MCF 10A (cell line): ENCODE results near the gene CDRT15L2. TPM values are rescaled to one million over a fixed set of nuclear protein-coding genes. Genes with fewer than 3 reads are reported as not detected.
"Not testable (repeated sequence)": the region's sequence is repeated elsewhere in the genome, so short reads cannot be mapped to it uniquely, and the experiment has no call there.

Experiments used
- BruUV-seq: library from RNA; stranded (reverse); fragments of 400-500 nt; replicated peaks from 2 replicates; lab custom pipeline; 2021; lab: Mats Ljungman, UMichigan
- CTCF ChIA-PET: fragments of 300-600 bp; sonication (Branson Sonifier 250); formaldehyde crosslinking; extraction: SDS; loops from one replicate; lab custom pipeline; 2021; ENCODE audit warnings: antibody characterized with exemption, inconsistent platforms; lab: Yijun Ruan, JAX
- POLR2A ChIA-PET: fragments of 300-600, 350-650 bp; sonication (Branson Sonifier 250); formaldehyde crosslinking; extraction: SDS; loops from one replicate; lab custom pipeline; 2020; ENCODE audit warnings: antibody characterized with exemption, inconsistent platforms; lab: Yijun Ruan, JAX
- DNase-seq: peaks from one replicate; pipeline ENCODE4 v3.0.0-alpha.2; 2018; ENCODE audit not compliant: unreplicated experiment
- H3K27ac Mint-ChIP-seq: one replicate; pipeline ENCODE4 v1.8.0; 2022; ENCODE audit warnings: mild to moderate bottlenecking, low read depth, mixed read lengths; ENCODE audit not compliant: unreplicated experiment
- H3K27me3 Mint-ChIP-seq: one replicate; pipeline ENCODE4 v1.8.0; 2022; ENCODE audit warnings: mixed read lengths; ENCODE audit not compliant: insufficient read depth, unreplicated experiment
- H3K36me3 Mint-ChIP-seq: one replicate; pipeline ENCODE4 v1.8.0; 2022; ENCODE audit warnings: mild to moderate bottlenecking, moderate library complexity, mixed read lengths; ENCODE audit not compliant: insufficient read depth, unreplicated experiment
- H3K4me1 Mint-ChIP-seq: one replicate; pipeline ENCODE4 v1.8.0; 2022; ENCODE audit warnings: mixed read lengths; ENCODE audit not compliant: insufficient read depth, unreplicated experiment
- H3K4me3 Mint-ChIP-seq: one replicate; pipeline ENCODE4 v1.8.0; 2022; ENCODE audit warnings: mild to moderate bottlenecking, moderate library complexity, mixed read lengths; ENCODE audit not compliant: unreplicated experiment
- H3K9me3 Mint-ChIP-seq: one replicate; pipeline ENCODE4 v1.8.0; 2022; ENCODE audit warnings: mixed read lengths; ENCODE audit not compliant: unreplicated experiment
- intact Hi-C: fragments of 100-400 bp; cut with micrococcal nuclease; formaldehyde crosslinking; loops from 2 replicates; pipeline ENCODE4 v1.14.1; 2022
- total RNA-seq: library from RNA; stranded (reverse); gene quantifications from 2 replicates; pipeline ENCODE4 v1.2.3, GENCODE V29; 2022
- TF ChIP-seq, protein P1 (sequence below): fragments of 200-600 bp; IDR thresholded peaks from one replicate; pipeline ENCODE4 v1.8.0; 2022; ENCODE audit warnings: antibody characterized with exemption, mild to moderate bottlenecking; ENCODE audit not compliant: unreplicated experiment

Gene CDRT15L2
- total RNA-seq, 1 experiment from 2014 or later = not detected

DNA sequence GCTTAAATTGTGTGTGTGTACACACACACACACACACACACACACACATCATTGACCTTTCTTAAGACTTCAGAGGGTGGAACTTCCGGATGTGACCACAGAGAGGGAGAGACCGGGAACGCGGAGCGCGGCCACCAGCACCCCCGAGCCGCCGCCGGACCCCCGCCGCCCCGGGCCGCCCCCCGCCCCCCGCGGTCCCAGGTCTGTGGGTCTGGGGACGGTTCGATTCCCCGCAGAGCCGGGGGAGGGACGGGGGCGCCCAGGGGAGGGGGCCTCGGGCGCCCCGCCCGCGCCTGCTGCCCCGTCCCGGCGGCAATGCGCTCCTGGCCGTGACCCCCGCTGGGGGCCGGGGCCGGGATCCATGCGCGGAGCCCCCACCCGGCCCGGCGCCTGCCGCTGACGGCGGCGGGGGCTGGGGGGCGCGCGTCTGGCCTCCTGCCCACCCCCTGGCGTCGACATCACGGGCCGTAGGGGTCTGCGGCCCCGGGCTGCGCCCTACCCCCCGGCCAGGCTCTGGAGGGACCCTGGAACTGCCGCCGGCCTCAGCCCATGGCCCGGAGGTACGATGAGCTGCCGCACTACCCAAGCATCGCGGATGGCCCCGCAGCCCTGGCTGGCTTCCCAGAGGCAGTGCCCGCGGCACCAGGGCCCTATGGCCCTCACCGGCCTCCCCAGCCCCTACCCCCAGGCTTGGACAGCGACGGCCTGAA is 9.4 kb downstream of the CDRT15L2 start:
- BruUV-seq, POLR2A ChIA-PET, H3K27ac Mint-ChIP-seq, DNase-seq, H3K36me3 Mint-ChIP-seq, intact Hi-C loops, H3K9me3 Mint-ChIP-seq, H3K4me1 Mint-ChIP-seq, H3K4me3 Mint-ChIP-seq, H3K27me3 Mint-ChIP-seq: not testable (repeated sequence)
- CTCF ChIA-PET = interaction anchor here (0.5 kb wide), 1 partner anchor 587 kb away, joined by 6 read pairs; no protein-coding TSS in a partner anchor

DNA sequence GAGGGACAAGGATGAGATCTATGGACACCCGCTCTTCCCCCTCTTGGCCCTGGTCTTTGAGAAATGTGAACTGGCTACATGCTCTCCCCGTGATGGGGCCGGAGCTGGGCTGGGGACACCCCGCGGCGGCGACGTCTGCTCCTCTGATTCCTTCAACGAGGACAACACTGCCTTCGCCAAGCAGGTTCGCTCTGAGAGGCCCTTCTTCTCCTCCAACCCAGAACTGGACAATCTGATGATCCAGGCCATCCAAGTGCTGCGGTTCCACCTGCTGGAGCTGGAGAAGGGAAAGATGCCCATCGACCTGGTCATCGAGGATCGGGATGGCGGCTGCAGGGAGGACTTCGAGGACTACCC is 9.9 kb downstream of the CDRT15L2 start:
- intact Hi-C loops, DNase-seq, H3K4me3 Mint-ChIP-seq, H3K4me1 Mint-ChIP-seq, H3K27me3 Mint-ChIP-seq, H3K36me3 Mint-ChIP-seq, H3K27ac Mint-ChIP-seq, POLR2A ChIA-PET, BruUV-seq, H3K9me3 Mint-ChIP-seq: not testable (repeated sequence)
- CTCF ChIA-PET = interaction anchor here (0.5 kb wide), 1 partner anchor 587 kb away, joined by 6 read pairs; no protein-coding TSS in a partner anchor

- intact Hi-C loops, H3K4me3 Mint-ChIP-seq, H3K4me1 Mint-ChIP-seq, H3K27me3 Mint-ChIP-seq, POLR2A ChIA-PET, DNase-seq, H3K27ac Mint-ChIP-seq, H3K36me3 Mint-ChIP-seq, BruUV-seq, H3K9me3 Mint-ChIP-seq: not testable (repeated sequence)
- CTCF ChIA-PET = interaction anchor here (0.6 kb wide), 1 partner anchor 242 kb away, joined by 3 read pairs; no protein-coding TSS in a partner anchor
These were observed 11.5 kb downstream of the CDRT15L2 start for GRCh38 chr17:20591040-20591439.

- H3K4me3 Mint-ChIP-seq, CTCF ChIA-PET, H3K4me1 Mint-ChIP-seq, BruUV-seq, intact Hi-C loops, H3K27ac Mint-ChIP-seq, POLR2A ChIA-PET, H3K9me3 Mint-ChIP-seq, H3K27me3 Mint-ChIP-seq, H3K36me3 Mint-ChIP-seq, DNase-seq: not testable (repeated sequence)
These were observed 26.0 kb downstream of the CDRT15L2 start for GRCh38 chr17:20605568-20605967.

GRCh38 chr17:20609490-20609889 is 30.0 kb downstream of the CDRT15L2 start:
- H3K9me3 Mint-ChIP-seq, BruUV-seq, H3K4me1 Mint-ChIP-seq, DNase-seq, H3K27ac Mint-ChIP-seq, intact Hi-C loops, H3K27me3 Mint-ChIP-seq, CTCF ChIA-PET, H3K36me3 Mint-ChIP-seq, POLR2A ChIA-PET, H3K4me3 Mint-ChIP-seq: not testable (repeated sequence)

- no peaks in the 10 kb centered on the region for H3K27me3 Mint-ChIP-seq
These were observed 31.8 kb downstream of the CDRT15L2 start for GRCh38 chr17:20611309-20611708.

More at GRCh38 chr17:20611309-20611708, 31.8 kb downstream of the CDRT15L2 start:
- ChIA-PET CTCF (no interaction called here), POLR2A (no interaction called here)
- Mint-ChIP-seq H3K4me3 (no peak overlapping the region), H3K9me3 (no peaks in the 10 kb centered on the region), H3K4me1 (no peaks in the 10 kb centered on the region), H3K36me3 (no peaks in the 10 kb centered on the region), H3K27ac (no peak overlapping the region)
- TF ChIP-seq, protein P1, sequence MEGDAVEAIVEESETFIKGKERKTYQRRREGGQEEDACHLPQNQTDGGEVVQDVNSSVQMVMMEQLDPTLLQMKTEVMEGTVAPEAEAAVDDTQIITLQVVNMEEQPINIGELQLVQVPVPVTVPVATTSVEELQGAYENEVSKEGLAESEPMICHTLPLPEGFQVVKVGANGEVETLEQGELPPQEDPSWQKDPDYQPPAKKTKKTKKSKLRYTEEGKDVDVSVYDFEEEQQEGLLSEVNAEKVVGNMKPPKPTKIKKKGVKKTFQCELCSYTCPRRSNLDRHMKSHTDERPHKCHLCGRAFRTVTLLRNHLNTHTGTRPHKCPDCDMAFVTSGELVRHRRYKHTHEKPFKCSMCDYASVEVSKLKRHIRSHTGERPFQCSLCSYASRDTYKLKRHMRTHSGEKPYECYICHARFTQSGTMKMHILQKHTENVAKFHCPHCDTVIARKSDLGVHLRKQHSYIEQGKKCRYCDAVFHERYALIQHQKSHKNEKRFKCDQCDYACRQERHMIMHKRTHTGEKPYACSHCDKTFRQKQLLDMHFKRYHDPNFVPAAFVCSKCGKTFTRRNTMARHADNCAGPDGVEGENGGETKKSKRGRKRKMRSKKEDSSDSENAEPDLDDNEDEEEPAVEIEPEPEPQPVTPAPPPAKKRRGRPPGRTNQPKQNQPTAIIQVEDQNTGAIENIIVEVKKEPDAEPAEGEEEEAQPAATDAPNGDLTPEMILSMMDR = no peak
- no peak for DNase-seq
- no TSS peak for BruUV-seq
- intact Hi-C loops = no loop called here
